ENCODE measurements around the gene MTERF4.

The MTERF4 gene

GRCh38 chr2:241133436-241133820, 31.3 kb upstream of the MTERF4 start:
- DNase-seq (ENCODE audit: low spot score) = no peak

- DNase-seq (ENCODE audit: low spot score) = no peak
Measured at GRCh38 chr2:241132538-241133435, 30.7 kb upstream of the MTERF4 start.

- no peak for DNase-seq (ENCODE audit: low spot score)
Measured at GRCh38 chr2:241131531-241131930, 29.4 kb upstream of the MTERF4 start.

GRCh38 chr2:241130316-241130715, 28.2 kb upstream of the MTERF4 start:
- no peak for DNase-seq (ENCODE audit: low spot score)

GRCh38 chr2:241129086-241129871, 27.2 kb upstream of the MTERF4 start:
- DNase-seq (ENCODE audit: low spot score) = no peak

GRCh38 chr2:241128266-241128665, 26.2 kb upstream of the MTERF4 start:
- DNase-seq (ENCODE audit: low spot score) = no peak

- no peak for DNase-seq (ENCODE audit: low spot score)
Measured at GRCh38 chr2:241126771-241127202, 24.7 kb upstream of the MTERF4 start.

GRCh38 chr2:241126201-241126611, 24.1 kb upstream of the MTERF4 start:
- no peak for DNase-seq (ENCODE audit: low spot score)

- DNase-seq (ENCODE audit: low spot score) = no peak
Measured at GRCh38 chr2:241125626-241126025, 23.5 kb upstream of the MTERF4 start.

GRCh38 chr2:241123816-241124536, 21.9 kb upstream of the MTERF4 start:
- DNase-seq (ENCODE audit: low spot score) = no peak

- no peak for DNase-seq (ENCODE audit: low spot score)
Measured at GRCh38 chr2:241122376-241123002, 20.4 kb upstream of the MTERF4 start.

GRCh38 chr2:241121008-241121407, 18.9 kb upstream of the MTERF4 start:
- no peak for DNase-seq (ENCODE audit: low spot score)

- DNase-seq (ENCODE audit: low spot score) = no peak
Measured at GRCh38 chr2:241120440-241120839, 18.4 kb upstream of the MTERF4 start.

GRCh38 chr2:241118737-241119505, 16.8 kb upstream of the MTERF4 start:
- DNase-seq (ENCODE audit: low spot score) = no peak

GRCh38 chr2:241116606-241117560, 14.8 kb upstream of the MTERF4 start:
- DNase-seq (ENCODE audit: low spot score) = no peak

- DNase-seq (ENCODE audit: low spot score) = no peak
Measured at GRCh38 chr2:241115361-241115760, 13.3 kb upstream of the MTERF4 start.

- no peak for DNase-seq (ENCODE audit: low spot score)
Measured at GRCh38 chr2:241114836-241115235, 12.7 kb upstream of the MTERF4 start.

GRCh38 chr2:241112592-241112991, 10.5 kb upstream of the MTERF4 start:
- DNase-seq (ENCODE audit: low spot score) = no peak

- DNase-seq (ENCODE audit: low spot score) = no peak
Measured at GRCh38 chr2:241112046-241112445, 10.0 kb upstream of the MTERF4 start.

GRCh38 chr2:241111440-241111805, 9.3 kb upstream of the MTERF4 start:
- DNase-seq (ENCODE audit: low spot score) = no peak

Measured in iPS-NIHi11 (cell line).